DMS114 treated with DMSO at 0.1 percent for 48 hours (cell line): ENCODE measurements around the gene ATP1B2.

Source experiments
- DNase-seq: peaks from one replicate; lab custom pipeline; 2025; ENCODE audit not compliant: unreplicated experiment; lab: John Stamatoyannopoulos, UW

Gene ATP1B2

DNA sequence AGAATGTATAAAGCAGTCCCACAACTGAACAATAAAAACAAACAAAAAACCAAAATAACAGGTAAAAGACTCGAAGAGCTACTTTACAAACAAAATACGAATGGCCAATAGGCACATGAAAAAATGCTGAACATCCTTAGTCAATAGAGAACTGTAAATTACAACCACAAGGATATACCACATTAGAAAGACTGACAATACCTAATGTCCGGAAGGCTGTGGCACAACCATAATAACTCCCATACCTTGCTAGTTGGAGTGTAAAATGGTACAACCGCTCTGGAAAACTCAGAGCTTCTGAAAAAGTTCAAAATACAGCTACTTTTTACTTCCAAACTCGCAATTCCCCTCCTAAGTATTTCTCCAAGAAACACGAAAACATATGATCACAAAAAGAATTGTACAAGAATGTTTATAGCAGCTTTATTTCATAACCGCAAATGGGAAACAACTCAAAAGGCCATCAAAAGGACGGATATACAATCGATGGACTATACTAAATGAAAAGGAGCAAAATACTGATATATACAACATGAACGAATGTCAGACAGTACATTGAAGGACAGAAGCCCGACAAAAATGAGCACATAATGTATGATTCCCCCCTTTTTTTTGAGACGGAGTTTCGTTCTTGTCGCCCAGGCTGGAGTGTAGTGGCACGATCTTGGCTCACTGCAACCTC is 34.3 kb downstream of the ATP1B2 start:
- DNase-seq = no peak

- no peak for DNase-seq
These were observed 35.0 kb downstream of the ATP1B2 start for GRCh38 chr17:7685533-7686221.

DNA sequence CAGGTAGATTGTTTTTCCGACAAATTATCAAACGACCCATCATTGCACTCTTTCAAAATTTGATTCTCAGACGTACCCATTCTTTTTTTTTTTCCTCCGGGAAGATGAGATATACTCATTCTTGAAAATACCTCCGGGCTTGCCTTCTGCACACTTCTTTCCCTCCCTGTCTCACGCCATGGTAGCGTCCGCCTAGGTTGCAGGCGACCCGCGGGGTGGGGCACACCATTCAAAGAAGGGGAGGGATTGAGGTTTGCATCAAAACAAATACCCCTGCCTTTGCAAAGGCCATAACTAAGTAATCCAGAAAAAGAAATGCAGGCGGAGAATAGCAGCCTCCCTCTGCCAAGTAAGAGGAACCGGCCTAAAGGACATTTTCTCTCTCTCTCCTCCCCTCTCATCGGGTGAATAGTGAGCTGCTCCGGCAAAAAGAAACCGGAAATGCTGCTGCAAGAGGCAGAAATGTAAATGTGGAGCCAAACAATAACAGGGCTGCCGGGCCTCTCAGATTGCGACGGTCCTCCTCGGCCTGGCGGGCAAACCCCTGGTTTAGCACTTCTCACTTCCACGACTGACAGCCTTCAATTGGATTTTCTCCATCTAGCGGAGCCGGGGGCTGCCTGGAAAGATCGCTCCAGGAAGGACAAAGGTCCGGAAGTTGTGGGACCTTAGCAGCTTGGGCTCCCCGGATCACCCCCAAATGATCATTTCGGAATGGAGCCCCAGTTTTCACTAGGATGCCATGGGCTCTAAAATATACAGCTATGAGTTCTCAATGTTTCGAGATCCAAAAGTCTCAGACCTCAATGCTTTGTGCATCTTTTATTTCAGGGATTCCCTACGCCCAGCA is 35.7 kb downstream of the ATP1B2 start:
- peak; percentile 92 for DNase-seq

DNA sequence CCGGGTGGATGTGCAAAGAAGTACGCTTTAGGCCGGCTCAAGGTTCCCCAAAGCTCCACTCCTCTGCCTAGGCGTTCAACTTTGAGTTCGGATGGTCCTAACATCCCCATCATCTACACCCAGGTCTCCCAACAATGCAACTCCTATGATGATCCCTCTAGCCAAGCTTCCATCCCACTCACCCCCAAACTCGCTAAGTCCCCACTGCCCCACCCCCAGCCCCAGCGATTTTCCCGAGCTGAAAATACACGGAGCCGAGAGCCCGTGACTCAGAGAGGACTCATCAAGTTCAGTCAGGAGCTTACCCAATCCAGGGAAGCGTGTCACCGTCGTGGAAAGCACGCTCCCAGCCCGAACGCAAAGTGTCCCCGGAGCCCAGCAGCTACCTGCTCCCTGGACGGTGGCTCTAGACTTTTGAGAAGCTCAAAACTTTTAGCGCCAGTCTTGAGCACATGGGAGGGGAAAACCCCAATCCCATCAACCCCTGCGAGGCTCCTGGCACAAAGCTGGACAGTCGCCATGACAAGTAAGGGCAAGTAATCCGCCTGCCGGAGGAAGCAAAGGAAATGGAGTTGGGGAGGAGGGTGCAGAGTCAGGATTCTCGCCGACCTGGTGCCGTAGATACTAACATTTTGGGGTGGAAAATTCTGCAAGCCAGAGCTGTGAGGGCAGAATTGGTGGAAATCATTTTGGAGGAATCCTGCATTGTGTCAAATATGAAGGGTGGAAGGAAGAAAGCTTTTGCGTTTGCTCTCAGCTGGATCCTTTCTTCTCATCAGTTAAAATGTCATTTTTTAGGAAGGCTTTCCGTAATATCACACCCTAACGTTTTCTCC is 36.6 kb downstream of the ATP1B2 start, which contains the start of gene TP53:
TSS of gene TP53 (minus strand) at position 419 of the 836 bp plus-strand sequence. CDS start 10,896 bp downstream, outside the sequence.
- peak; percentile 88 for DNase-seq

DNA sequence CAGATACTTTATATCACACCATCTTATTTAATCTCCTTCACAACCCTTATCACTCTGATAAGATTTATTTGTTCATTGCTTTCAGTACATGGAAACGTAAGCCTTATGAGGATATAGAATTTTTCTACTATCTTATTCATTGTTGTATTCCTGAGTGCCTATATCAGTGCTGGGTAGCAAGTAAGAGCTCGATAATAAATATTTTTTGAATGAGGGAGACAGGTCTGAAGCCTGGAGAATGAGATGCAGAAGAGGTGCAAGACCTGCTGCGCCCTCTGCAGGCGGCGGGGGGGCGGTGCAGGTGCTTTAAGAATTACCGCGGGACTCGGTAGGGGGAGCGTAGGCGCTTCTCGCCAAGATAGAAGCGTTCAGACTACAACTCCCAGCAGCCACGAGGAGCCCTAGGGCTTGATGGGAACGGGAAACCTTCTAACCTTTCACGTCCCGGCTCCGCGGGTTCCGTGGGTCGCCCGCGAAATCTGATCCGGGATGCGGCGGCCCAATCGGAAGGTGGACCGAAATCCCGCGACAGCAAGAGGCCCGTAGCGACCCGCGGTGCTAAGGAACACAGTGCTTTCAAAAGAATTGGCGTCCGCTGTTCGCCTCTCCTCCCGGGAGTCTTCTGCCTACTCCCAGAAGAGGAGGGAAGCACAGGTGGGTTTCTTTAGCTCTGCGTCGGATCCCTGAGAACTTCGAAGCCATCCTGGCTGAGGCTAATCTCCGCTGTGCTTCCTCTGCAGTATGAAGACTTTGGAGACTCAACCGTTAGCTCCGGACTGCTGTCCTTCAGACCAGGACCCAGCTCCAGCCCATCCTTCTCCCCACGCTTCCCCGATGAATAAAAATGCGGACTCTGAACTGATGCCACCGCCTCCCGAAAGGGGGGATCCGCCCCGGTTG is 37.4 kb downstream of the ATP1B2 start, which contains the start of gene WRAP53:
TSS of gene WRAP53 (plus strand) at position 570 of the 900 bp plus-strand sequence. CDS start at position 742, 172 bp downstream.
- DNase-seq = peak; percentile 97

- DNase-seq = no peak
These were observed 38.1 kb downstream of the ATP1B2 start for GRCh38 chr17:7688808-7689316.

- no peak for DNase-seq
These were observed 44.9 kb downstream of the ATP1B2 start for GRCh38 chr17:7695586-7695985.

DNA sequence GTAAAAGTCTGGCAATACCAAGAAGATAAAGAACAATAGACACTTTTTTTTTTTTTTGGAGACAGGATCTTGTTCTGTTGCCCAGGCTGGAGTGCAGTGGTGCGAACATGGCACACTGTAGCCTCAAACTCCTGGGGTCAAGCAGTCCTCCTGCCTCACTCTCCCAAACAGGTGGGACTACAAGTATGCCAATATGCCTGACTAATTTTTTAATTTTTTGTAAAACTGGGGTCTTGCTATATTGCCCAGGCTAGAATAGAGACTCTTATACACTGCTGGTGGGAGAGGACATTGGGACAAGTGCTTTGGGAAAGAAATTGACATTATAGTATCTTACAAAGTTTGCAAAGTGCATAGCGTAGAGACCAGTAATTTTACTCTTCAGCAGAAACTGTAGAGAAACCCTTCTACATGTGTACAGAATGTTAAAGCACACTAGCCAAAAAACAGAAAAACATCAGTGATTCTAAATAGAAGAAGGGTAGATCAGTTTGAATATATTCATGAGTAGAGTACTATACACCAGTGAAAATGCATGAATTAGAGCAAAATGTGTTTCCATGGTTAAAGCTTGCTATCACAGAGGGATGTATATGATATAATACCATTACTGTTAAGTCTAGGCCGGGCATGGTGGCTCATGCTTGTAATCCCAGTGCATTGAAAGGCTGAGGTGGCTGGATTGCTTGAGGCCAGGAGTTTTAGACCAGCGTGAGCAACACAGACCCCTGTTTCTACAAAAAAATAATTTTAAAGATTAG is 47.3 kb downstream of the ATP1B2 start:
- DNase-seq = no peak

- DNase-seq = no peak
These were observed 49.8 kb downstream of the ATP1B2 start for GRCh38 chr17:7700510-7700909.

- DNase-seq = no peak
These were observed 51.0 kb downstream of the ATP1B2 start for GRCh38 chr17:7701681-7702080.

GRCh38 chr17:7702776-7703175 is 52.0 kb downstream of the ATP1B2 start:
- DNase-seq = no peak

DNA sequence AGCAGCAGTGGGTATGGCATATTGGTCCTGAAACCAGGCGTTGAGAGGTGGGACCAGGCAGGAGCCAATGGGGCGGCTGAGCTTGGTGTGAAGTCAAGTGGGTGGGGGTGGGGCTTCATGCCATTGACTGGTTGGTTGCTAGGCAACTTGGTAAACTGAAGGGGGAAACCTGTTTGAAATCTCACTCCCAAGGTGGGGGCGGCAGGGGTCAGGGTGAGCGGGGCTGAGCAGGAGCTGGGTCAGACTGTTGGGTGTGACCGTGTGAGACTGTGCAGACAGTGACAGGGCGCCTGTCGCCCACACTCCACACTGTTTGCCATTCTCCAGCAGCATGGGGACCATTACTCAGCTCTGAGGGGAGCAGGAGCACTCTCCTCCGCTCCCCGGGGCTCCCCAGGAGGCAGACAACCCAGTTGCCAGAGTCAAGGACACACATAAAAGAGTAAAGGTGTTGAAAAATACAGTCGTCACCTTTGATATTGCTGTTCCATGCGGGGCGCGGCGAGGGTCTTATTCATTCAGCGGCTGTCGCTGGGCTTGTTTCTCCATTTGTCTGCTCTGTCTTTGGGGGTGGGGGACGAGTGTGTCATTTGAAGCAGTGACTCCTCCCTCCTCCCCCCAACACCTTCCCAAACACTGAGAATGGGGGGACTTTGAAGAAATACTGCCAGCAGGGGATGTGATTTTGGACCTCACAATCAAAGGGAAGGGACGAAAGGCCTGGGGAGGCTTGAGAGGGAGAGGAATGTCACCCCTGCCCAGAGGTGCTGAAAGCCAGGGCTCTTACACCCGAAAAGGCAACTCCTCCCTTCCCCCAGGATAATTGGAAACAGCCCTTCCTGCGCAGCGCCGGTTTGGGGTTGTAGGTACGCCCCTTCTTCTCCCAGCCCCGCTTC is 53.1 kb downstream of the ATP1B2 start:
- no peak for DNase-seq

- no peak for DNase-seq
These were observed 54.0 kb downstream of the ATP1B2 start, which contains the start of gene EFNB3 for GRCh38 chr17:7704601-7705268. Gene EFNB3 (plus strand): TSS chr17:7705202. CDS start chr17:7705599, 397 bp downstream.

GRCh38 chr17:7705269-7706255 is 54.8 kb downstream of the ATP1B2 start:
- DNase-seq = no peak

- DNase-seq = no peak
These were observed 56.1 kb downstream of the ATP1B2 start for GRCh38 chr17:7706631-7707354.
